ENCODE data around the gene TIGD7.

- TF ChIP-seq CEBPB (IDR thresholded peaks at IDR 0.05): no peak
- no peak for TF ChIP-seq RAD21 (IDR thresholded peaks at IDR 0.05; ENCODE audit: low read depth)
- no peak for TF ChIP-seq TAF1 (IDR thresholded peaks at IDR 0.05; ENCODE audit: low read depth)
- TF ChIP-seq ZBTB7A (IDR thresholded peaks at IDR 0.05; ENCODE audit: low read depth): no peak
- TF ChIP-seq EP300 (IDR thresholded peaks at IDR 0.05; ENCODE audit: borderline replicate concordance): no peak
- TF ChIP-seq TCF12 (IDR thresholded peaks at IDR 0.05; ENCODE audit: low read depth): no peak
- TF ChIP-seq MAX (IDR thresholded peaks at IDR 0.05): no peak
- TF ChIP-seq TEAD4 (IDR thresholded peaks at IDR 0.05): no peak
- no peak for TF ChIP-seq NFIC (IDR thresholded peaks at IDR 0.05)
- no peak for TF ChIP-seq CREB1 (IDR thresholded peaks at IDR 0.05; ENCODE audit: low read depth)
Measured at GRCh38 chr16:3256866-3257465, 48.3 kb downstream of the TIGD7 start.

Measured in Ishikawa (cell line).